ENCODE data around the gene GCNT1. TPM values are rescaled to one million over a fixed set of nuclear protein-coding genes. Genes with fewer than 3 reads are reported as not detected.
"Not testable (repeated sequence)": the region's sequence is repeated elsewhere in the genome, so short reads cannot be mapped to it uniquely, and the experiment has no call there.

The GCNT1 gene
- total RNA-seq, 1 donor from 2014 or later: 7.7 TPM

- DNase-seq (ENCODE audit: low read depth): no peak
Observed at GRCh38 chr9:76466299-76466605, 7.3 kb downstream of the GCNT1 start.

GRCh38 chr9:76474419-76474818 is 15.4 kb downstream of the GCNT1 start:
- no peak overlapping the region for H3K4me3 ChIP-seq (ENCODE audit: low read depth, low read length)
- DNase-seq (ENCODE audit: low read depth): no peak
- no peak for TF ChIP-seq CTCF (conservative IDR thresholded peaks at IDR 0.05; ENCODE audit: low read depth, low read length)

More at GRCh38 chr9:76466299-76466605, 7.3 kb downstream of the GCNT1 start:
- no peak overlapping the region for H3K4me3 ChIP-seq (ENCODE audit: low read depth, low read length)
- no peak for TF ChIP-seq CTCF (conservative IDR thresholded peaks at IDR 0.05; ENCODE audit: low read depth, low read length)

- no peak for TF ChIP-seq CTCF (conservative IDR thresholded peaks at IDR 0.05; ENCODE audit: low read depth, low read length)
- no peak for DNase-seq (ENCODE audit: low read depth)
- H3K4me3 ChIP-seq (ENCODE audit: low read depth, low read length): no peak overlapping the region
Observed at GRCh38 chr9:76475686-76476085, 16.7 kb downstream of the GCNT1 start.

GRCh38 chr9:76477818-76478217 is 18.8 kb downstream of the GCNT1 start:
- not testable (repeated sequence) for H3K4me3 ChIP-seq (ENCODE audit: low read depth, low read length); DNase-seq (ENCODE audit: low read depth)

GRCh38 chr9:76478226-76478625 is 19.2 kb downstream of the GCNT1 start:
- DNase-seq (ENCODE audit: low read depth): no peak
- H3K4me3 ChIP-seq (ENCODE audit: low read depth, low read length): no peak overlapping the region

GRCh38 chr9:76479337-76479736 is 20.4 kb downstream of the GCNT1 start:
- DNase-seq (ENCODE audit: low read depth); H3K4me3 ChIP-seq (ENCODE audit: low read depth, low read length): not testable (repeated sequence)

More at GRCh38 chr9:76478226-76478625, 19.2 kb downstream of the GCNT1 start:
- no peak for TF ChIP-seq CTCF (conservative IDR thresholded peaks at IDR 0.05; ENCODE audit: low read depth, low read length)

- no peak for TF ChIP-seq CTCF (conservative IDR thresholded peaks at IDR 0.05; ENCODE audit: low read depth, low read length)
- DNase-seq (ENCODE audit: low read depth): peak; percentile 20
- H3K4me3 ChIP-seq (ENCODE audit: low read depth, low read length): no peak overlapping the region
Observed at GRCh38 chr9:76486151-76486550, 27.2 kb downstream of the GCNT1 start.

GRCh38 chr9:76490249-76490990 is 31.4 kb downstream of the GCNT1 start:
- no peak for TF ChIP-seq CTCF (conservative IDR thresholded peaks at IDR 0.05; ENCODE audit: low read depth, low read length)
- H3K4me3 ChIP-seq (ENCODE audit: low read depth, low read length): no peak overlapping the region
- DNase-seq (ENCODE audit: low read depth): no peak

GRCh38 chr9:76491056-76491455 is 32.1 kb downstream of the GCNT1 start:
- DNase-seq (ENCODE audit: low read depth); H3K4me3 ChIP-seq (ENCODE audit: low read depth, low read length): not testable (repeated sequence)

GRCh38 chr9:76493496-76493895 is 34.5 kb downstream of the GCNT1 start:
- DNase-seq (ENCODE audit: low read depth); H3K4me3 ChIP-seq (ENCODE audit: low read depth, low read length): not testable (repeated sequence)

All from epithelial cell of proximal tubule (primary cell).